ENCODE measurements around the gene TRIM37. TPM values are rescaled to one million over a fixed set of nuclear protein-coding genes. Genes with fewer than 3 reads are reported as not detected.

The TRIM37 gene
- total and polyA plus RNA-seq, 2 donors from 2014 or later: 9.7 to 19.1 TPM

- intact Hi-C loops (cut with DNase I): loop anchor here (10.0 kb wide), 1 partner anchor 300 kb away; no protein-coding TSS in a partner anchor
- Histone ChIP-seq H3K9ac (ENCODE audit: low read length in 3 of 3) (no peak overlapping the region), H3K27me3 (ENCODE audit: control insufficient read depth, insufficient read depth, low read length) (no peaks in the 10 kb centered on the region), H3K9me3 (ENCODE audit: control insufficient read depth in 2 of 3, insufficient read depth in 1 of 3, low read length in 3 of 3) (no peaks in the 10 kb centered on the region), H3K4me1 (ENCODE audit: control insufficient read depth in 2 of 3, insufficient read depth in 2 of 3, low read depth in 1 of 3, low read length in 3 of 3) (no peaks in the 10 kb centered on the region), H3K36me3 (ENCODE audit: control insufficient read depth in 2 of 3, insufficient read depth in 3 of 3, low read length in 3 of 3) (peaks cover 0 to 3% (median 0%) of the 10 kb centered on the region in 3 donors), H3K4me3 (ENCODE audit: low read length in 3 of 3) (no peak overlapping the region), H3K27ac (ENCODE audit: low read depth in 2 of 2, low read length in 2 of 2) (no peak overlapping the region)
- FAIRE-seq: peak; percentile 97
- TF ChIP-seq, protein P1, sequence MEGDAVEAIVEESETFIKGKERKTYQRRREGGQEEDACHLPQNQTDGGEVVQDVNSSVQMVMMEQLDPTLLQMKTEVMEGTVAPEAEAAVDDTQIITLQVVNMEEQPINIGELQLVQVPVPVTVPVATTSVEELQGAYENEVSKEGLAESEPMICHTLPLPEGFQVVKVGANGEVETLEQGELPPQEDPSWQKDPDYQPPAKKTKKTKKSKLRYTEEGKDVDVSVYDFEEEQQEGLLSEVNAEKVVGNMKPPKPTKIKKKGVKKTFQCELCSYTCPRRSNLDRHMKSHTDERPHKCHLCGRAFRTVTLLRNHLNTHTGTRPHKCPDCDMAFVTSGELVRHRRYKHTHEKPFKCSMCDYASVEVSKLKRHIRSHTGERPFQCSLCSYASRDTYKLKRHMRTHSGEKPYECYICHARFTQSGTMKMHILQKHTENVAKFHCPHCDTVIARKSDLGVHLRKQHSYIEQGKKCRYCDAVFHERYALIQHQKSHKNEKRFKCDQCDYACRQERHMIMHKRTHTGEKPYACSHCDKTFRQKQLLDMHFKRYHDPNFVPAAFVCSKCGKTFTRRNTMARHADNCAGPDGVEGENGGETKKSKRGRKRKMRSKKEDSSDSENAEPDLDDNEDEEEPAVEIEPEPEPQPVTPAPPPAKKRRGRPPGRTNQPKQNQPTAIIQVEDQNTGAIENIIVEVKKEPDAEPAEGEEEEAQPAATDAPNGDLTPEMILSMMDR (IDR thresholded peaks at IDR 0.05; ENCODE audit: borderline replicate concordance, extremely low read depth, insufficient read depth): peak; percentile 97
- DNase-seq: peak in 4 of 5 donors; percentile 60 to 80 (median 66)
Measured at GRCh38 chr17:59004338-59005111, 102.2 kb downstream of the TRIM37 start.

DNA sequence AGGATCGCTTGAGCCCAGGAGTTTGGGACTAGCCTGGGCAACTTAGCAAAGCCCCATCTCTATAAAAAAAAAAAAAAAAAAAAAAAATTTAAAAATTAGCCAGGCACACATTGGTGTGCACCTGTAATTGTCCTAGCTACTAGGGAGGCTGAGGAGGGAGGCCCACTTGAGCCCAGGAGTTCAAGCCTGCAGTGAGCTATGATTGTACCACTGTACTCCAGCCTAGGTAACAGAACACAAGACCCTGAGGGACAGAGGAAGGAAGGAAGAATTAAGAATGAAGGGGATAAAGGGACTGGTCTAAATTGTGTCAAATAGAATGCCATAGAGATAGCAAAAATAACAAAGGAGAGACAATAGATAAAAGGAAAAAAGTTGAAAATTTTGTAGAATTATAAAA, 102.8 kb downstream of the TRIM37 start:
- Histone ChIP-seq H3K9ac (ENCODE audit: low read length in 3 of 3) (no peak overlapping the region), H3K27ac (ENCODE audit: low read depth in 2 of 2, low read length in 2 of 2) (no peak overlapping the region), H3K36me3 (ENCODE audit: control insufficient read depth in 2 of 3, insufficient read depth in 3 of 3, low read length in 3 of 3) (peaks cover 2 to 3% (median 3%) of the 10 kb centered on the region in 3 donors), H3K27me3 (ENCODE audit: control insufficient read depth, insufficient read depth, low read length) (no peaks in the 10 kb centered on the region), H3K4me1 (ENCODE audit: control insufficient read depth in 2 of 3, insufficient read depth in 2 of 3, low read depth in 1 of 3, low read length in 3 of 3) (no peaks in the 10 kb centered on the region), H3K4me3 (ENCODE audit: low read length in 3 of 3) (no peak overlapping the region), H3K9me3 (ENCODE audit: control insufficient read depth in 2 of 3, insufficient read depth in 1 of 3, low read length in 3 of 3) (no peaks in the 10 kb centered on the region)
- TF ChIP-seq, protein P1 (IDR thresholded peaks at IDR 0.05; ENCODE audit: borderline replicate concordance, extremely low read depth, insufficient read depth): no peak
- FAIRE-seq: no peak
- intact Hi-C loops (cut with DNase I): loop anchor here (10.0 kb wide), 1 partner anchor 299 kb away; no protein-coding TSS in a partner anchor
- DNase-seq: no peak

DNA sequence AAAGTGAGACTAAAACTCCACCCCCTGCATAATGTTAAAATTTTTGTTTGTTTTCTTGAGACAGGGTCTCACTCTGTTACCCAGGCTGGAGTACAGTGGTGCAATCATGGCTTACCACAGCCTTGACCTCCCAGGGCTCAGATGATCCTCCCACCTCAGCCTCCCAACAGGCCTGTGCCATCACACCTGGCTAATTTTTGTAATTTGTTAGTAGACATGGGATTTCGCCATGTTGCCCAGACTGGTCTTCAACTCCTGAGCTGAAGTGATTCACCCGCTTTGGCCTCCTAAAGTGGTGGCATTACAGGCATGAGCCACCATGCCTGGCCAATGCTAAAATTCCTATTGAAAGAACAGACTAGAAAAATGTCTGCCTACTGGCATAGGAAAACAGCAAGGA, 103.8 kb downstream of the TRIM37 start:
- intact Hi-C loops (cut with DNase I): loop anchor here (10.0 kb wide), 1 partner anchor 298 kb away; no protein-coding TSS in a partner anchor
- TF ChIP-seq, protein P1 (IDR thresholded peaks at IDR 0.05; ENCODE audit: borderline replicate concordance, extremely low read depth, insufficient read depth): no peak
- no peak overlapping the region for H3K9ac ChIP-seq (ENCODE audit: low read length in 3 of 3)
- DNase-seq: no peak
- no peak overlapping the region for H3K27ac ChIP-seq (ENCODE audit: low read depth in 2 of 2, low read length in 2 of 2)
- no peaks in the 10 kb centered on the region for H3K9me3 ChIP-seq (ENCODE audit: control insufficient read depth in 2 of 3, insufficient read depth in 1 of 3, low read length in 3 of 3)
- H3K4me1 ChIP-seq (ENCODE audit: control insufficient read depth in 2 of 3, insufficient read depth in 2 of 3, low read depth in 1 of 3, low read length in 3 of 3): no peaks in the 10 kb centered on the region
- peaks cover 3 to 5% (median 3%) of the 10 kb centered on the region in 3 donors for H3K36me3 ChIP-seq (ENCODE audit: control insufficient read depth in 2 of 3, insufficient read depth in 3 of 3, low read length in 3 of 3)
- no peak for FAIRE-seq
- H3K4me3 ChIP-seq (ENCODE audit: low read length in 3 of 3): no peak overlapping the region
- no peaks in the 10 kb centered on the region for H3K27me3 ChIP-seq (ENCODE audit: control insufficient read depth, insufficient read depth, low read length)
